Body of pancreas (tissue), 4 donors: ENCODE measurements around the gene AGAP1.

ENCODE experiments used
- POLR2A ChIP-seq, 3 donors: fragments of 450-650 bp; IDR thresholded peaks; one replicate each; pipeline ENCODE4 v1.6.1; 2016; ENCODE audit warnings: antibody characterized with exemption in 3 of 3, mild to moderate bottlenecking in 2 of 3
- TF ChIP-seq, protein P1 (sequence below), 7 experiments: fragments of 450-650 bp in 4 of 7; fragments of 200-600 bp in 3 of 7; sonication (generic) in 3 of 7; IDR thresholded peaks; one replicate each; pipeline ENCODE4 v1.5.1; 2016 to 2019; ENCODE audit warnings: antibody characterized with exemption in 7 of 7

DNA sequence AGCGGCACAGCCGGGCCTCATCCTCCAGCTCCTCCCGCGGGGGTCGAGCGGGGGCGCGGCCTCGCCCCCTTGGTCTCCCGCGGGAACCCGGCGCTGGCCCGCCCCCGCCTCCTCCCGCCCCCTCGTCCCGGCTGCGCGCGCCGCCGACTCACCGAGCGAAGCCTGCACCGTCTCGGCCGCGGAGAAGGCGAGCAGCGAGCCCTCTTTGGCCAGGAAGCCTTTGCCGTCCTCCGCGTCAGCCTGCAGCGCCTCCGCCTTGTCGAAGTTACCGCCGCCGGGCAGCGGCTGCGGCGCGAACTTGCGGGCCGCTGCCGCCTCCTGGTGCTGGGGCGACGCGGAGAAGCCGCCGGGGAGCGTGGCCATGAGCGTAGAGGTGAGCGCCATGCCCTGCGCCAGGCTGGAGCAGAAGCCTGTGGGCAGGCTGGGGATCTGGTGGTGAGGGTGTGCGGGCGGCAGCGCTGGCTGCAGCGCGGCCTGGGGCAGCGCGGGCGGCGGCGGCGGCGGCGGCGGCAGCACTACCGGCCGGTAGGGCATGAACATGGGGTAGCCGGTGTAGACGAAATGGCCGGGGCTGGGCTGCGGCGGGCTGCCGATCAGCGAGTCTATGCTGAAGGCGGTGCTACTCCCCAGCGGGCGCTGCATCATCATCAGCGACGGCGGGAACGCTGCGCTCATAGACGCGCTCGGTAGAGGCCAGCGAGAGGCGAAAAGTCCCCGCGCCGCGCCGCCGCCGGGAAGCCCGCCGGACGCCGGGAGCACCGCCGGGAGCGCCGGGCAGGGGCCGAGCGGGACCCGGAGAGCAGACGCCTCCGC lies 673.7 kb downstream of the AGAP1 start:
- TF ChIP-seq, protein P1, sequence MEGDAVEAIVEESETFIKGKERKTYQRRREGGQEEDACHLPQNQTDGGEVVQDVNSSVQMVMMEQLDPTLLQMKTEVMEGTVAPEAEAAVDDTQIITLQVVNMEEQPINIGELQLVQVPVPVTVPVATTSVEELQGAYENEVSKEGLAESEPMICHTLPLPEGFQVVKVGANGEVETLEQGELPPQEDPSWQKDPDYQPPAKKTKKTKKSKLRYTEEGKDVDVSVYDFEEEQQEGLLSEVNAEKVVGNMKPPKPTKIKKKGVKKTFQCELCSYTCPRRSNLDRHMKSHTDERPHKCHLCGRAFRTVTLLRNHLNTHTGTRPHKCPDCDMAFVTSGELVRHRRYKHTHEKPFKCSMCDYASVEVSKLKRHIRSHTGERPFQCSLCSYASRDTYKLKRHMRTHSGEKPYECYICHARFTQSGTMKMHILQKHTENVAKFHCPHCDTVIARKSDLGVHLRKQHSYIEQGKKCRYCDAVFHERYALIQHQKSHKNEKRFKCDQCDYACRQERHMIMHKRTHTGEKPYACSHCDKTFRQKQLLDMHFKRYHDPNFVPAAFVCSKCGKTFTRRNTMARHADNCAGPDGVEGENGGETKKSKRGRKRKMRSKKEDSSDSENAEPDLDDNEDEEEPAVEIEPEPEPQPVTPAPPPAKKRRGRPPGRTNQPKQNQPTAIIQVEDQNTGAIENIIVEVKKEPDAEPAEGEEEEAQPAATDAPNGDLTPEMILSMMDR (IDR thresholded peaks at IDR 0.05): no peak
- no peak for TF ChIP-seq POLR2A (IDR thresholded peaks at IDR 0.05)
